H9 (cell line): Measurements from ENCODE around the gene THAP5. TPM values are rescaled to one million over a fixed set of nuclear protein-coding genes. Genes with fewer than 3 reads are reported as not detected.

Source experiments
- DNase-seq: peaks from one replicate; pipeline ENCODE4 v3.0.0-alpha.2; 2017
- H2AFZ ChIP-seq: one replicate; pipeline ENCODE4 v1.6.1; 2013; ENCODE audit warnings: mild to moderate bottlenecking, low read length, control low read depth, moderate library complexity
- H2AK5ac ChIP-seq: 2 replicates; pipeline ENCODE4 v1.6.1; 2013; ENCODE audit warnings: low read length, control low read depth, mixed read lengths; ENCODE audit not compliant: insufficient read length
- H2BK120ac ChIP-seq: one replicate; pipeline ENCODE4 v1.6.1; 2013; ENCODE audit warnings: low read depth, mild to moderate bottlenecking, low read length, control low read depth, inconsistent platforms; ENCODE audit not compliant: poor library complexity, severe bottlenecking
- H2BK12ac ChIP-seq: 2 replicates; pipeline ENCODE4 v1.6.1; 2013; ENCODE audit warnings: low read length, control low read depth, mixed read lengths, low read depth; ENCODE audit not compliant: insufficient read length
- H2BK15ac ChIP-seq: 2 replicates; pipeline ENCODE4 v1.6.1; 2013; ENCODE audit warnings: low read depth, low read length, control low read depth
- H2BK20ac ChIP-seq: one replicate; pipeline ENCODE4 v1.6.1; 2013; ENCODE audit warnings: low read depth, mild to moderate bottlenecking, low read length, control low read depth, inconsistent platforms; ENCODE audit not compliant: poor library complexity, severe bottlenecking
- H2BK5ac ChIP-seq: 2 replicates; pipeline ENCODE4 v1.6.1; 2013; ENCODE audit warnings: low read length, control low read depth, mixed read lengths; ENCODE audit not compliant: insufficient read length
- H3K14ac ChIP-seq: 2 replicates; pipeline ENCODE4 v1.6.1; 2013; ENCODE audit warnings: low read length, control low read depth; ENCODE audit not compliant: insufficient read depth
- H3K18ac ChIP-seq: 2 replicates; pipeline ENCODE4 v1.6.1; 2013; ENCODE audit warnings: low read depth, mild to moderate bottlenecking, mixed read lengths, low read length, control low read depth; ENCODE audit not compliant: insufficient read length
- H3K23ac ChIP-seq: 2 replicates; pipeline ENCODE4 v1.6.1; 2013; ENCODE audit warnings: low read length, control low read depth, mixed read lengths, low read depth; ENCODE audit not compliant: insufficient read length
- H3K23me2 ChIP-seq: 2 replicates; pipeline ENCODE4 v1.6.1; 2013; ENCODE audit warnings: low read depth, mild to moderate bottlenecking, mixed read lengths, low read length, control low read depth; ENCODE audit not compliant: insufficient read length, poor library complexity, severe bottlenecking
- H3K27ac ChIP-seq: 2 replicates; pipeline ENCODE4 v1.5.1; 2013; ENCODE audit warnings: low read length, control low read depth, mixed read lengths, low read depth; ENCODE audit not compliant: insufficient read length
- H3K27me3 ChIP-seq: 2 replicates; pipeline ENCODE4 v1.6.1; 2013; ENCODE audit warnings: low read length, control low read depth, inconsistent platforms; ENCODE audit not compliant: insufficient read depth
- H3K4ac ChIP-seq: 2 replicates; pipeline ENCODE4 v1.6.1; 2013; ENCODE audit warnings: low read depth, mild to moderate bottlenecking, control low read depth, inconsistent platforms, low read length, moderate library complexity
- H3K4me1 ChIP-seq: 2 replicates; pipeline ENCODE4 v1.6.1; 2013; ENCODE audit warnings: low read length, control low read depth, inconsistent platforms; ENCODE audit not compliant: insufficient read depth
- H3K4me2 ChIP-seq: 2 replicates; pipeline ENCODE4 v1.6.1; 2013; ENCODE audit warnings: low read length, control low read depth, mixed read lengths; ENCODE audit not compliant: insufficient read length, insufficient read depth
- H3K56ac ChIP-seq: 2 replicates; pipeline ENCODE4 v1.6.1; 2013; ENCODE audit warnings: low read depth, mild to moderate bottlenecking, mixed read lengths, low read length, control low read depth; ENCODE audit not compliant: insufficient read length
- H3K79me1 ChIP-seq: 2 replicates; pipeline ENCODE4 v1.6.1; 2013; ENCODE audit warnings: low read depth, mild to moderate bottlenecking, moderate library complexity, low read length, control low read depth, inconsistent platforms; ENCODE audit not compliant: insufficient read depth, poor library complexity, severe bottlenecking
- H3K79me2 ChIP-seq: 2 replicates; pipeline ENCODE4 v1.6.1; 2013; ENCODE audit warnings: low read length, control low read depth, inconsistent platforms; ENCODE audit not compliant: insufficient read depth
- H3K9ac ChIP-seq: 2 replicates; pipeline ENCODE4 v1.6.1; 2013; ENCODE audit warnings: low read length, control low read depth, mixed read lengths; ENCODE audit not compliant: insufficient read length; ENCODE audit errors: extremely low read depth
- H3K9me3 ChIP-seq: one replicate; pipeline ENCODE4 v1.6.1; 2013; ENCODE audit warnings: low read depth, low read length, inconsistent platforms; ENCODE audit not compliant: control insufficient read depth
- H3T11ph ChIP-seq: one replicate; pipeline ENCODE4 v1.6.1; 2013; ENCODE audit warnings: mild to moderate bottlenecking, low read length, control low read depth, inconsistent platforms
- H4K20me1 ChIP-seq: one replicate; pipeline ENCODE4 v1.6.1; 2013; ENCODE audit not compliant: control insufficient read depth, insufficient read length, insufficient read depth
- H4K5ac ChIP-seq: 2 replicates; pipeline ENCODE4 v1.6.1; 2013; ENCODE audit warnings: low read depth, mild to moderate bottlenecking, mixed read lengths, low read length, control low read depth; ENCODE audit not compliant: insufficient read length
- H4K8ac ChIP-seq: replicated peaks from 2 replicates; pipeline ENCODE4 v1.6.1; 2013; ENCODE audit warnings: low read length, control low read depth, mixed read lengths, low read depth; ENCODE audit not compliant: insufficient read length
- H4K91ac ChIP-seq: 2 replicates; pipeline ENCODE4 v1.6.1; 2013; ENCODE audit warnings: low read depth, mild to moderate bottlenecking, moderate library complexity, mixed read lengths, low read length, control low read depth; ENCODE audit not compliant: insufficient read length
- H3K27ac Mint-ChIP-seq, 3 experiments: 2 replicates in 2 of 3; 3 replicates in 1 of 3; pipeline ENCODE4 v1.8.0; 2020 to 2021; ENCODE audit warnings: mixed read lengths in 3 of 3, mild to moderate bottlenecking in 1 of 3, moderate library complexity in 1 of 3
- H3K27me3 Mint-ChIP-seq: 2 replicates; pipeline ENCODE4 v1.8.0; 2021; ENCODE audit warnings: low read depth, mild to moderate bottlenecking, moderate library complexity, mixed read lengths
- H3K36me3 Mint-ChIP-seq, 3 experiments: 2 replicates in 2 of 3; 3 replicates in 1 of 3; pipeline ENCODE4 v1.8.0; 2020 to 2021; ENCODE audit warnings: low read depth in 3 of 3, mixed read lengths in 3 of 3; ENCODE audit not compliant: insufficient read depth in 1 of 3
- H3K4me1 Mint-ChIP-seq, 2 experiments: 2 replicates each; pipeline ENCODE4 v1.8.0; 2020; ENCODE audit warnings: mixed read lengths in 2 of 2
- H3K4me3 Mint-ChIP-seq, 2 experiments: 2 replicates in 1 of 2; 3 replicates in 1 of 2; pipeline ENCODE4 v1.8.0; 2020 to 2021; ENCODE audit warnings: mild to moderate bottlenecking in 2 of 2, mixed read lengths in 2 of 2, moderate library complexity in 1 of 2
- H3K9me3 Mint-ChIP-seq, 2 experiments: 2 replicates in 1 of 2; 3 replicates in 1 of 2; pipeline ENCODE4 v1.8.0; 2020; ENCODE audit warnings: mild to moderate bottlenecking in 2 of 2, mixed read lengths in 2 of 2, moderate library complexity in 1 of 2
- WGBS: extraction: QIAGEN DNeasy Blood & Tissue Kit; methylation state at CpG from one replicate; pipeline ENCODE4 v1.1.7; 2013; ENCODE audit warnings: missing lambda C conversion rate, low lambda C conversion rate, mixed read lengths; ENCODE audit not compliant: insufficient read length; ENCODE audit errors: extremely low coverage; 5-methylcytosine and 5-hydroxymethylcytosine counted together
- total RNA-seq: library from RNA; stranded (reverse); gene quantifications from 2 replicates; pipeline ENCODE4 v1.2.1, GENCODE V29; 2021
- TF ChIP-seq, protein P1 (sequence below): fragments of 200-600 bp; sonication (generic); conservative IDR thresholded peaks from 3 replicates; pipeline ENCODE4 v1.8.0; 2021; ENCODE audit warnings: antibody characterized with exemption, mild to moderate bottlenecking

Gene THAP5
- total RNA-seq, 1 experiment from 2014 or later, result 20.6 TPM

DNA sequence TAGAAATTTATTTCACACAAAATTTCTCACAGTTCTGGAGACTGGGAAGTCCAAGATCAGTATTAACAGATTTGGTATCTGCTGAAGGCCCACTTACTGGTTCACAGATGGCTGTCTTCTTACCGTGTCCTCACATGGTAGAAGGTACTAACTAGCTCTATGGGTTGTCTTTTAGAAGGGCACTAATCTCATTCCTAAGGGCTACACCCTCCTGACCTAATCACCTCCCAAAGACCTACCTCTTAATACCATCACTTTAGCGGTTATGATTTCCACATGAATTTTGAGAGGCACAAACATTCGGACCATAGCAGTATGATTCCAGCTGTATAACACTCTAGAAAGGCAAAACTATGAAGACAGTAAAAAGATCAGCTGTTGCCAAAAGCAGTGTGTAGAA, 51.6 kb downstream of the THAP5 start:
- Histone ChIP-seq H3K18ac (no peak overlapping the region), H4K20me1 (no peaks in the 10 kb centered on the region), H2BK5ac (no peak overlapping the region), H2BK12ac (no peak overlapping the region), H3K27me3 (no peaks in the 10 kb centered on the region), H2BK20ac (no peak overlapping the region), H2BK15ac (no peak overlapping the region), H3K79me2 (0 out of 2 replicates have a peak, but pooled peaks cover 2% of the 10 kb centered on the region), H2BK120ac (no peak overlapping the region), H4K91ac (no peak overlapping the region), H3K56ac (no peak overlapping the region), H3K9ac (no peak overlapping the region), H3K23me2 (no peaks in the 10 kb centered on the region), H3K9me3 (no peaks in the 10 kb centered on the region), H4K8ac (no peak overlapping the region), H4K5ac (no peak overlapping the region), H2AK5ac (no peak overlapping the region), H3K79me1 (no peaks in the 10 kb centered on the region), H3T11ph (no peak overlapping the region), H3K14ac (no peak overlapping the region), H2AFZ (no peak overlapping the region), H3K23ac (no peak overlapping the region), H3K4me2 (no peak overlapping the region), H3K27ac (no peak overlapping the region), H3K4ac (no peak overlapping the region), H3K4me1 (0 out of 2 replicates have a peak, but pooled peaks cover 4% of the 10 kb centered on the region)
- Mint-ChIP-seq H3K4me1 (peaks cover 20 to 34% of the 10 kb centered on the region in 2 experiments), H3K4me3 (no peak overlapping the region), H3K9me3 (peaks cover 0 to 2% of the 10 kb centered on the region in 2 experiments; a peak in 1 of 5 replicates), H3K36me3 (peaks cover 6 to 29% (median 27%) of the 10 kb centered on the region in 3 experiments; a peak in 6 of 7 replicates), H3K27me3 (no peaks in the 10 kb centered on the region), H3K27ac (no peak overlapping the region; a peak in 1 of 7 replicates)
- no CpG with 5 or more reads among the region's 3 CpGs for WGBS
- TF ChIP-seq, protein P1, sequence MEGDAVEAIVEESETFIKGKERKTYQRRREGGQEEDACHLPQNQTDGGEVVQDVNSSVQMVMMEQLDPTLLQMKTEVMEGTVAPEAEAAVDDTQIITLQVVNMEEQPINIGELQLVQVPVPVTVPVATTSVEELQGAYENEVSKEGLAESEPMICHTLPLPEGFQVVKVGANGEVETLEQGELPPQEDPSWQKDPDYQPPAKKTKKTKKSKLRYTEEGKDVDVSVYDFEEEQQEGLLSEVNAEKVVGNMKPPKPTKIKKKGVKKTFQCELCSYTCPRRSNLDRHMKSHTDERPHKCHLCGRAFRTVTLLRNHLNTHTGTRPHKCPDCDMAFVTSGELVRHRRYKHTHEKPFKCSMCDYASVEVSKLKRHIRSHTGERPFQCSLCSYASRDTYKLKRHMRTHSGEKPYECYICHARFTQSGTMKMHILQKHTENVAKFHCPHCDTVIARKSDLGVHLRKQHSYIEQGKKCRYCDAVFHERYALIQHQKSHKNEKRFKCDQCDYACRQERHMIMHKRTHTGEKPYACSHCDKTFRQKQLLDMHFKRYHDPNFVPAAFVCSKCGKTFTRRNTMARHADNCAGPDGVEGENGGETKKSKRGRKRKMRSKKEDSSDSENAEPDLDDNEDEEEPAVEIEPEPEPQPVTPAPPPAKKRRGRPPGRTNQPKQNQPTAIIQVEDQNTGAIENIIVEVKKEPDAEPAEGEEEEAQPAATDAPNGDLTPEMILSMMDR, result no peak
- DNase-seq, result no peak
